ENCODE results near the gene EPHA5. TPM values are rescaled to one million over a fixed set of nuclear protein-coding genes. Genes with fewer than 3 reads are reported as not detected.

The EPHA5 gene
- total RNA-seq, 1 experiment from 2014 or later: not detected

DNA sequence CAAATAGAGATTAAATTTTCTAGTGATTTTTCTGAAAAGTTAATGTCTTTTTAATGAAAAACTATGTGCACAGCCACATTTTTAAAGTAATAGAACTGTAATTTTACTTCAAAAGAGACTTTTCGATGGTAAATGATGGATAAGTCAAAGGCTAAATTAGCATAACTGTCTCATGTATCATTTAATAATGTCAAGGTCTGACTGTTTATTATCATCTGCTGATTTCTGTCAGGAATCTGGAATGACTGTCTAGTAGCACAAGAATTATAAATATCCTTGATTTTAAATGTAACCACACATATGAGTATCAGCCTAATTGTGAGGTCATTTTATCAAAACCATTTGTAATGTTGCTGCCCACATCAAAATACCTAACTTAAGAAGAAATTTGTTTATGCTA lies 333.8 kb downstream of the EPHA5 start:
- CTCF ChIA-PET: no interaction called here
- DNase-seq (ENCODE audit: low read depth, low spot score): no peak
- Histone ChIP-seq H3K36me3 (ENCODE audit: control insufficient read depth in 1 of 2, insufficient read depth in 2 of 2, low read length in 2 of 2) (no peaks in the 10 kb centered on the region), H3K4me3 (replicated peaks in 1 of 2; ENCODE audit: low read depth in 1 of 2, low read length in 2 of 2) (no peak overlapping the region), H3K79me2 (ENCODE audit: insufficient read depth, low read length) (no peaks in the 10 kb centered on the region), H3K4me2 (ENCODE audit: low read length) (no peak overlapping the region), H3K4me1 (ENCODE audit: control insufficient read depth in 1 of 2, insufficient read depth in 2 of 2, low read length in 2 of 2) (no peaks in the 10 kb centered on the region), H4K20me1 (ENCODE audit: insufficient read depth) (no peaks in the 10 kb centered on the region), H3K9me3 (ENCODE audit: control insufficient read depth in 1 of 2, insufficient read depth in 1 of 2, low read depth in 1 of 2, low read length in 2 of 2) (peaks cover 7 to 16% of the 10 kb centered on the region in 2 experiments; a peak in 3 of 4 replicates), H3K9ac (ENCODE audit: low read length) (no peak overlapping the region), H2AFZ (ENCODE audit: low read depth, low read length, poor library complexity, severe bottlenecking) (no peak overlapping the region), H3K27me3 (ENCODE audit: insufficient read depth, low read length) (no peaks in the 10 kb centered on the region), H3K9me2 (ENCODE audit: insufficient read depth) (no peaks in the 10 kb centered on the region), H3K27ac (ENCODE audit: low read depth, low read length) (no peak overlapping the region)
- no peak for ATAC-seq
- TF ChIP-seq CEBPB (IDR thresholded peaks at IDR 0.05; ENCODE audit: low read depth): no peak
- TF ChIP-seq CBX3 (IDR thresholded peaks at IDR 0.05; ENCODE audit: low read depth): no peak
- TF ChIP-seq, protein P1, sequence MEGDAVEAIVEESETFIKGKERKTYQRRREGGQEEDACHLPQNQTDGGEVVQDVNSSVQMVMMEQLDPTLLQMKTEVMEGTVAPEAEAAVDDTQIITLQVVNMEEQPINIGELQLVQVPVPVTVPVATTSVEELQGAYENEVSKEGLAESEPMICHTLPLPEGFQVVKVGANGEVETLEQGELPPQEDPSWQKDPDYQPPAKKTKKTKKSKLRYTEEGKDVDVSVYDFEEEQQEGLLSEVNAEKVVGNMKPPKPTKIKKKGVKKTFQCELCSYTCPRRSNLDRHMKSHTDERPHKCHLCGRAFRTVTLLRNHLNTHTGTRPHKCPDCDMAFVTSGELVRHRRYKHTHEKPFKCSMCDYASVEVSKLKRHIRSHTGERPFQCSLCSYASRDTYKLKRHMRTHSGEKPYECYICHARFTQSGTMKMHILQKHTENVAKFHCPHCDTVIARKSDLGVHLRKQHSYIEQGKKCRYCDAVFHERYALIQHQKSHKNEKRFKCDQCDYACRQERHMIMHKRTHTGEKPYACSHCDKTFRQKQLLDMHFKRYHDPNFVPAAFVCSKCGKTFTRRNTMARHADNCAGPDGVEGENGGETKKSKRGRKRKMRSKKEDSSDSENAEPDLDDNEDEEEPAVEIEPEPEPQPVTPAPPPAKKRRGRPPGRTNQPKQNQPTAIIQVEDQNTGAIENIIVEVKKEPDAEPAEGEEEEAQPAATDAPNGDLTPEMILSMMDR (IDR thresholded peaks at IDR 0.05 in 2 of 3, conservative IDR thresholded peaks at IDR 0.05 in 1 of 3; ENCODE audit: borderline replicate concordance in 1 of 3, insufficient read depth in 1 of 3, low read depth in 2 of 3, low read length in 2 of 3): no peak
- TF ChIP-seq EZH2phosphoT487 (IDR thresholded peaks at IDR 0.05; ENCODE audit: borderline replicate concordance): no peak
- TF ChIP-seq ZNF274 (IDR thresholded peaks at IDR 0.05; ENCODE audit: low read depth, low read length): no peak
- no peak for TF ChIP-seq FOSL1 (IDR thresholded peaks at IDR 0.05; ENCODE audit: low read depth)
- TF ChIP-seq ELF1 (IDR thresholded peaks at IDR 0.05; ENCODE audit: borderline replicate concordance, low read depth): no peak
- TF ChIP-seq POLR2AphosphoS5 (IDR thresholded peaks at IDR 0.05; ENCODE audit: low read depth, low read length): no peak
- TF ChIP-seq, protein P2, sequence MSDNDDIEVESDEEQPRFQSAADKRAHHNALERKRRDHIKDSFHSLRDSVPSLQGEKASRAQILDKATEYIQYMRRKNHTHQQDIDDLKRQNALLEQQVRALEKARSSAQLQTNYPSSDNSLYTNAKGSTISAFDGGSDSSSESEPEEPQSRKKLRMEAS (IDR thresholded peaks at IDR 0.05): no peak
- TF ChIP-seq, protein P3, sequence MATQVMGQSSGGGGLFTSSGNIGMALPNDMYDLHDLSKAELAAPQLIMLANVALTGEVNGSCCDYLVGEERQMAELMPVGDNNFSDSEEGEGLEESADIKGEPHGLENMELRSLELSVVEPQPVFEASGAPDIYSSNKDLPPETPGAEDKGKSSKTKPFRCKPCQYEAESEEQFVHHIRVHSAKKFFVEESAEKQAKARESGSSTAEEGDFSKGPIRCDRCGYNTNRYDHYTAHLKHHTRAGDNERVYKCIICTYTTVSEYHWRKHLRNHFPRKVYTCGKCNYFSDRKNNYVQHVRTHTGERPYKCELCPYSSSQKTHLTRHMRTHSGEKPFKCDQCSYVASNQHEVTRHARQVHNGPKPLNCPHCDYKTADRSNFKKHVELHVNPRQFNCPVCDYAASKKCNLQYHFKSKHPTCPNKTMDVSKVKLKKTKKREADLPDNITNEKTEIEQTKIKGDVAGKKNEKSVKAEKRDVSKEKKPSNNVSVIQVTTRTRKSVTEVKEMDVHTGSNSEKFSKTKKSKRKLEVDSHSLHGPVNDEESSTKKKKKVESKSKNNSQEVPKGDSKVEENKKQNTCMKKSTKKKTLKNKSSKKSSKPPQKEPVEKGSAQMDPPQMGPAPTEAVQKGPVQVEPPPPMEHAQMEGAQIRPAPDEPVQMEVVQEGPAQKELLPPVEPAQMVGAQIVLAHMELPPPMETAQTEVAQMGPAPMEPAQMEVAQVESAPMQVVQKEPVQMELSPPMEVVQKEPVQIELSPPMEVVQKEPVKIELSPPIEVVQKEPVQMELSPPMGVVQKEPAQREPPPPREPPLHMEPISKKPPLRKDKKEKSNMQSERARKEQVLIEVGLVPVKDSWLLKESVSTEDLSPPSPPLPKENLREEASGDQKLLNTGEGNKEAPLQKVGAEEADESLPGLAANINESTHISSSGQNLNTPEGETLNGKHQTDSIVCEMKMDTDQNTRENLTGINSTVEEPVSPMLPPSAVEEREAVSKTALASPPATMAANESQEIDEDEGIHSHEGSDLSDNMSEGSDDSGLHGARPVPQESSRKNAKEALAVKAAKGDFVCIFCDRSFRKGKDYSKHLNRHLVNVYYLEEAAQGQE (IDR thresholded peaks at IDR 0.05; ENCODE audit: low read depth): no peak
- intact Hi-C loops (cut with micrococcal nuclease): no loop called here
- RAD21 ChIA-PET (ENCODE audit: low non-redundant PET in 1 of 2, low total read pairs in 2 of 2, uncharacterized antibody in 2 of 2, unreplicated experiment in 2 of 2): no interaction called here
- no TSS peak for BruUV-seq (replicated peaks)
- POLR2A ChIA-PET: no interaction called here

Data from HCT116 (cell line).